HG02798 (cell line): Measurements from ENCODE around the gene THADA.
"Not testable (repeated sequence)": the region's sequence is repeated elsewhere in the genome, so short reads cannot be mapped to it uniquely, and the experiment has no call there.

Experiments used
- ATAC-seq: cut with Tn5 transposase; IDR thresholded peaks from one replicate; pipeline ENCODE4 v1.9.1; 2021; ENCODE audit warnings: mild to moderate bottlenecking; ENCODE audit not compliant: unreplicated experiment, poor library complexity

The THADA gene

DNA sequence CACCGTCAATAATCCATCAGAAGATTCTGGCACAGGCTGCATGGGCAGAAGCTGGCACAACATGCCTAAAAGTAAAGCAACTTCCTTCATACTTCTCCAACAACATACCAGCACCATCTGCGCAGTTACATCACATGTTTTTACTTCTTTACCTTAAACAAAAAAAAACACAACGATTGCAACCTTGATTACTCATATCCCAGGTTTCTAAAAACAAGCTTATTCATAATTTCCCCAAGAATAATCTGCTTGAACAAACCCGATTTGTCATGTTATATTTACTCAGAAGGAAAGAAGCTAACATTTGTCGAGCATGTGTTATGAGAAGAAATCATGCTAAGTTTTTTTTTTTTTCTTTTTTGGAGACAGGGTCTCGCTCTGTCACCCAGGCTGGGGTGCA, 54.7 kb downstream of the THADA start:
- no peak for ATAC-seq

DNA sequence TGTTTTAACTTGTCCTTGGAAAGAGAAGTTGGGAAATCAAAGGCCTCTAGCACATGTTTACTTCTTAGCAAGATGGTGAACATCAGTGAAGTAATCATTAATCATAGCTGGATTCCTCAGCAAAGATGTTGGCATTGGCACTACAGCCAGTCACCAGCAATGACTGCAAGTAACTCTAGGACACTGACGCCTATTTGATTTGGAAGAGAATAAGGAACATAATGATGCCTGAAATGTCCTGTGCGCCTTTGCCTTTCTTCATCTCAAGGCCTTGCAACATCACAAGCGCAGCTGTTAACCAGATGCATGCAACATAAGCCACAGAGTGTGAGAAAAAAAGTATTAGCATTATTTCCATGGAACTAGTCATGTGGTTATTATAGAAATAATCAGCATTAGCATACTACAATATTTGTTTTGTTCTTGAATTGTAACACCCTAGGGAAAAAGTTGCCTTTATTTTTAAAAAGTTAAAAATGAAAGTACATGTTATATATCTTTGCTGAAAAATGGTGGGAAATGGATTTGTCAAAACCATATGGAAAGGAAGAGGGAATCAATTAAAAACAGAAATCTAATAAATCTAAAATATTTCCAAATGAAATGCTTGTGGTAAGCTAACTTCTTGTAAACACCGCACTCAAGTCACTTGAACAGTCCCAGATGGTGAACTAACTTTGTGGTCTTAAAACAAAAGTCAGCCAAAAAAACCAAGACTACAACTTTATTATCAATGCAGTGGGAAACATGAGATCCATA, 55.6 kb downstream of the THADA start:
- no peak for ATAC-seq

DNA sequence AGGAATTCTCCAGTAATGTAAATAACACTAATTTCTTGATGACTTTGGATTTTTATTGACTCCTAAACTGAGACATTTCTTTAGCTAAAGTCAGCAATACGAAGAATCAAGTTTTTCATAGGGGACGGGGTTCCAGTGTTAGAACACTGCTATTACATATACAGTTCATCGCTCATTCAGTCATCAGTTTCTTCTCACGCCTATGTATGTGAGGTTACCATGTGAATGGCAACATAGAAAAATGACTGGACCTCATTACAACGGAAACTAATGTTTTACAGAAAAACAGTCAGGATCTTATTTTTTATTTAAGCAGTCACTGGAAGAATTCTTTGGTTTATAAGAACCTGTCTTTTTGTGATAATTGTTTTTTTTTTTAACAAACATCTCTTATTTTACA, 56.4 kb downstream of the THADA start:
- ATAC-seq = no peak

DNA sequence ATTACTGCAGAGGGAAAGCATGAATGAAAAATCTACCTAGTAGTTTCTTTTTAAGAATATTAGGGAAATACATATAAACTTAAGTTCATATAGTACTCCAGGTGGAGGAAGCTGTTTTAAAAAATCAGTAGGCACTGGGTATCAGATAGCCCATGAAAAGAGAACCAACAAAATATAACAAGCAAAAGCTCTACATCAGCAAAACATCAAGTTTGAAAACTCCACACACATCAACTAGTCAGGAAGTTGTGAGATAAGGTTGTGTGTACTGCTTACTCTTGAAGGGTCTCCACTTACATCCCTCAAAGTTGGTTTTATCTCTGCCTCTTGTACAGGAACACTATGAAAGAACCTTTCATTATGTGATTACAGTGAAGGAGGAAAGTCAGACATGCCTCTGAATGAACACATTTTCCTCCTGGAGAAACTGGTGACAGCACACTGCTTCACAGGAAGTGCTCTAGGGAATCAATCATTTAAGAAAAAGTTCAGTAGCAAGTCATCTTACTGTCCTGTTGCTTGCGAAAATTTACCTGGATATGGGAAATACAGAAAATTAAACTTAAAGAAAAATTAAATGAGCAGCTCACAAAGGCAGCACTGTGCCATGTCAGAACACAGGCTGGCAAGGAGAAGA, 57.7 kb downstream of the THADA start:
- ATAC-seq = no peak

DNA sequence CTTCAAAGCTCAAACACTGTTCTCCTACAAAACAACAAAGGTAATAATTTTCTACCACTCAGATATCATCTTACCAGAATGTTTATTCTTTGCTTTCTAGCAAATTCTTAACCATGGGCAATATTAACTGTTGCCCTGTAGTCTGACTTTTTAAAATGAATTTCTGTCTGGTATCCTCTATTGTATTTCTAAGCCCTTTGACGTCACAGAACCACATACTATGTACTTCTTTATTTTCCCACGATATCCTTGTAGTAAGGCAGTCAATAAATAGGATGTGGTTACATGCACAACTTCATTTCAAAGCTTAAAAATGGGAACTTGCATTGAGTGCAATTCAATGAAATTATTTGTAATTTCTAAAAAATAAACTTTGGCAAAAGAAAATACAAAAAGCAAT, 58.7 kb downstream of the THADA start:
- no peak for ATAC-seq

DNA sequence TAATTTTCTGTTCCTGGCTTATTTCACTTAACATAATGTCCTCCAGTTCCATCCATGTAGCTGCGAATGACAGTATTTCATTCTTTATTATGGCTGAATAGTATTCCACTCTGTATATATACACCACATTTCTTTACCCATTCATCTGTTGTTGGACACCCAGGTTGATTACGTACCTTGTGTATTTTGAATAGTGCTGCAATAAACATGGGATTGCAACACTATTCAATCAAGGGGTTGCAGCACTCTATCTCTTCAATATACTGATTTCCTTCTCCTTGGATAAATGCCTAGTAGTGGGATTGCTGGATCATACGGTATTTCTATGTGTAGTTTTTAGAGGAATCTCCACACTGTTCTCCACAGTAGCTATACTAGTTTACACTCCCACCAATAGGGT, 61.3 kb downstream of the THADA start:
- no peak for ATAC-seq

DNA sequence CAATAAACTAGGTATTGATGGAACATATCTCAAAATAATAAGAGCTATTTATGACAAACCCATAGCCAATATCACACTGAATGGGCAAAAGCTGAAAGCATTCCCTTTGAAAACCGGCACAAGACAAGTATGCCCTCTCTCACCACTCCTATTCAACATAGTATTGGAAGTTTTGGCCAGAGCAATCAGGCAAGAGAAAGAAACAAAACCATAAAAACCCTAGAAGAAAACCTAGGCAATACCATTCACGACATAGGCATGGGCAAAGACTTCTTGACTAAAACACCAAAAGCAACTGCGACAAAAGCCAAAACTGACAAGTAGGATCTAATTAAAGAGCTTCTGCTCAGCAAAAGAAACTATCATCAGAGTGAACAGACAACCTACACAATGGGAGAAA, 63.3 kb downstream of the THADA start:
- ATAC-seq = not testable (repeated sequence)

DNA sequence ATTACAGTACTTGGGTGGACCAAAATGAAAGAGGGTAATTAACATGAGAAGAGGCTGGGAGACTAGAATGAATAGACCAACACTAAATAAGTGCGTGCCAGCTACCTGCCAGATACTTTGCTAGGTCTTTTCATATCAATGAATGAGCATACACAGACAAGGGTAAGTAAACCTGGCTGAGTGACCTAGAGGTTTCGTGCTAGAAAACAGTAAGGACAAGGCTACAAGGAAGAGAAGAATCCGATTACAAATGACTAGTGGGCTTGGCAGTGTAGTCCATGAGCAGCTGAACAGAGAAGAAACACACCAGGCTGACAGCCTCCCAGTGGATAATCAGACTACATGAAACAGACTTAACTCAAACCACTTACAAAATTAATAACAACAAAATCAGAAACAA, 64.6 kb downstream of the THADA start:
- ATAC-seq = no peak

DNA sequence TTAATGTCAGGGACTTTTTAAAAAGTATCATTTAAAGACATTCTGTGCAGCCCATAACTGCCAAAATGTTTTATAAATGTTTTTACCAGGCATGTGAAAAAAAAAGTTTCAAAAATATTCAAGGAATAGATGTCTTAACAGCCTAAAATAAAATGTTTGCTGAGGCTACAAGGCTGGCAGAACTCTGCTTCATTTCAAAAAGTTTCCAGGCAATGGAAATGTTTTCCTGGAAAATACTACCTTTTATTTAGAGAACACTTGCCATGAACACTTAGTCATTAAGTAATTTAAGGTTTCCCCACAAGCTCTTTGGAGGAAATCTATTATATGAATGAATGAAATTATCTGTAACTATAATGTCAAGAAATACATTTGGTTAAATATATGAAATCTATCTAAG, 68.8 kb downstream of the THADA start:
- ATAC-seq = no peak

DNA sequence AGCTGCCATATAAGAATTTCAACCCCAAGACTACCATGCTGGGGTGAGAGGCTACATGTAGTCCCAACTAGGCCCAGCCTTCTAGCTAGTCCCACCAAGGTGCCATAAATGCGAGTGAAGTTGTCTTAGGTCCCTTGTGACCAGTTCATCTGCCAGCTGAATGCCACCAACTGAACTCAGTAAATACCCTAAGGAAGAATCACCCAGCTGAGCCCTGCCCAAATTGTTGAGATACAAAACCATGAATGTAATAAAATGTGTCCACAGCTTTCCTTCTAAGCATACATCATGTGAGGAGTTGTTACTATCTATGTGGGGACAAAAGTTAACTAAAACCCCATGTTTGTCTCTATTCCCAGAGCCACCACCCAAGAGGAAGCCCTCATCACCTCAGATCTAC, 70.3 kb downstream of the THADA start:
- ATAC-seq = no peak

DNA sequence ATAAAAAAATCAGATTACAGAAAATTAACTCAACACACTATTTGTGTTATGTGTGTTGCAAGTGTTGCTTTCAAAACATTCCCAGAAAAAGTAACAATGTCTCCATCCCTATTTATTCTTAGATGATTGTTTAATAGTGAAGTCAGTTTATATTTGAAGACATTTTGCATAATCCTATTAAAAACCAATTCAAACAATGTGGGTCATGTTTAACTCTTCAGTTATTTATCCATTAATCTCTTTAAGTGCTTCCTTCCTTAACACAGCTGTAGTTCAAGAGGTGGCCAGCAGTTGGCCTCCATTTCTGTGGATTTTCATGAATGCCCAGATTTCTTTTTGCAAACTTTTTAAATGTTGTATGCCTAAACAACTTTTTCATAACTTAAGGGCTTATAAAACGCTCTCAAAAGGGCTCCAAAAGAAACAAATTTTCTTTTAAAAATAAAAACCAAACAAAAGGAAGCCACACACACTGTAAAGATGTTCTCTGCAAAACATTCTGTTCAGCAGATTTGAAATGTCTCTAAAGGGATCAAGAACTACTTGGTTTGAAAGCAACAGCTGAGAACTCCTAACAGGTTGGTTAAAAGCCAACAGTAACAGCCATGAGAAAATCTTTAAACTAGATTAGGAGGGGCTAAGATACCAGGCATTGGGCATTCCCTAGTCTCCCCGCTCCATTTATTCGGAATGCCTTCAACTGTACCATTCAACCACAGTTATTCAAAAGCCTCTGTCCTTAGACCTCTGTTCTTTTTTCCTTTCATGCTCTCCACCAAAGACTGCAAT, 71.5 kb downstream of the THADA start:
- ATAC-seq = no peak

DNA sequence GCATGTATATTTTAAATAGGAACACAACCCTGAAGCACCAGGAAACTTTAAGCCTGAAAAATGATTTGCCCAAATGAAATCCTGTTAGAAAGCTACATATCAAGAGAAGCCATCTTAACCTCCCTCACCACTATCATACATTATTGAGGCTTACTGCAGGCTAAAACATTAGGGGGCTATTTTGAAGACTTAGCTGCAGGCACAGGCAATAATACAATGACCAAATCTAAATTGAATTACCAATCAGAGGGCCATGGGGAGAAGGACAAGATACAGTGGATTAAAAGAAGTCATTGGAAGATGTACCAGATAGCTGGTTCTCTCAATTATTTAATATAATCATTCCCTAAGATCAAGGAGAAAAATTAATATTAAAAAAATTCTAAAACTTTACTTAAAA, 73.7 kb downstream of the THADA start:
- no peak for ATAC-seq

DNA sequence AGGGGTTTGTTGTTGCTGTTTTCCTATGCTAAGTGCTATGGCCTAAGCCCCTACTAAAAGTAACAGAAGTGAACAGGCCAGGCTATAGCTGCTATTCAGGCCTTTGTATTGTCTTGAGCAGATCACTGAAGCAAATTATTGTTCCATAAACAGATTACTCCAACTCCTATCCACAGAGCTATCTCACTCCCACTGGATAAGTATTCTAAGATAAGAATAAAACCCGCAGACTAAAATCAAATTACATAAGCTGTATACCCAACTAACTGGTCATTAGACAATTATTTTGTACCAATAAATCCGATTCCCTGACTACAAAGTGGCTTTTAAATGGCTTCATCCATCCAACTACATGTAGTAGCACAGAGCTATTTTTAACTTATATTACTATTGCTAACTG, 74.3 kb downstream of the THADA start:
- ATAC-seq = no peak

DNA sequence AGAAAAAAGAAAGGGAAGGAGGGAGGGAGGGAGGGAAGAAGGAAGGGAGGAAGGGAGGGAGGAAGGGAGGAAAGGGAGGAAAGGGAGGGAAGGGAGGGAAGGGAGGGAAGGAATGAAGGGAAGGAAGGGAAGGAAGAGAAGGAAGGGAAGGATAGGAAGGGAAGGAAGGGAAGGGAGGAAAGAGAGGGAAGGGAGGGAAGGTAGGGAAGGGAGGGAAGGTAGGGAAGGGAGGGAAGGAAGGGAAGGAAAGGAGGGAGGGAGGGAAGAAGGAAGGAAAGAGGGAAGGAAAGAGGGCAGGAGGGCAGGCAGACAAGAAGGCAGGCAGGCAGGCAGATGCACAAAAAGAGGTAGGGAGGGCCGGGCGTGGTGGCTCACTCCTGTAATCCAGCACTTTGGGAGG, 74.9 kb downstream of the THADA start:
- no peak for ATAC-seq

DNA sequence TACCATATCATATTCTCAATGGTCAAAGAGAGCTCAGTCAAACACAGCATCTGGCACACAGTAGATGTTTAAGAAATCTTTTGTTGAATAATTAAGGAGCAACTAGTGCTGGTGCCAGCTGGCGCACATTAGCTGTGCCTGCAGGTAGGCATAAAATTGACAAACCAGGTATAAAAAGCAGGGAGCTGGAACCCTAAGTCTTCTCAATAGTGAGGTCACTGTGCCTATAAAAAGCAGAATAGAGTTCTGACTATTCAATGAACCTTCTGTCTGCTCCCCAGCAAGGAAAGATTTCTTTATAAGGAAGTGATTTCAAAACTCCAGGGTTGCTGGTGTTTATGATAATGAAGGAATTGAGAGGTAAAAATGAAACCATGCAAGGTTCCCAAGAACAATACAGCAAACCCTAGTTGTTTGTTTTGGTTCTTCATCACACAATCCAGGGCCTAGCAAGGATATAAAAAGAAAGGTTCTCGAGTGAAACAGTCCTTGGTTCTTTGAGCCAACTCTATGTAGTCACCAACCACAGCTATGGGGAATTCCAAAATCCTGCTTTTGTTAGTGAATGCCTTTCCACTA, 76.1 kb downstream of the THADA start:
- ATAC-seq = no peak

DNA sequence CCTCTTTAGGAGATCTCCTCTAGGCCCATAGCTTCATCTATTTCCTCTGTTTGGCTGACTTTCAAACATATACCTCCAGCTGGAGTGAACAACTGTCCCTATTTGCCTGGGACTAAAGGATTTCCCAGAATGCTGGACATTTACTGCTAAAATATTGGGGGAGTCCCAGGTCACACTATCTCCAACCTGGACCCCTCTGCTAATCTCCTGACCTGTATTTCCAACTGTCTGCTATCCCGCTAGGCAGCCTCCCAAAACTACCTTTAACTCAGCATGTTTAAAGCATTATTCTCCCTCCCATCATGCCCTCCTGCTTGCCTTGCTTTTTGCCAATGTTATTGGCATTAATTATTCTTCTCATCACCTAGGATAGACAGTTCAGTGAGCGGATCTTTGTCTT, 77.1 kb downstream of the THADA start:
- no peak for ATAC-seq

DNA sequence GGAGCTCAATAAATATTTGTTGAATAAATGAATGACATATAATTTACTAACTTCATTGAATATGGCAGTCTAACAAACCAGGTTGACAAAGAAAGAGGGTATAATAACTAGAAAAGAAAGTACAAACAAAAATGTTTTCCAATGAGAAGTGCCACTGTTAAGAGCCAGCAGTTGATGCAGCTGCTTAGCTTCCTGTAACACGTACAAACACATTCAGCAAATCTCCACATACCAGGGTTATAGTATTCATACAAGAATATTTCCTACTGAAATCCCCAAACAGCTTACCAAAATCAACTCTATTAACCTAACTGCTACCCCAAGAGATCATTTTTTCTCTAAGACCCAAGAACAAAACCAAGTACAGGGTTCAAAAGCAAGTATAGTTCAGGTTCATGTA, 77.7 kb downstream of the THADA start:
- ATAC-seq = no peak

DNA sequence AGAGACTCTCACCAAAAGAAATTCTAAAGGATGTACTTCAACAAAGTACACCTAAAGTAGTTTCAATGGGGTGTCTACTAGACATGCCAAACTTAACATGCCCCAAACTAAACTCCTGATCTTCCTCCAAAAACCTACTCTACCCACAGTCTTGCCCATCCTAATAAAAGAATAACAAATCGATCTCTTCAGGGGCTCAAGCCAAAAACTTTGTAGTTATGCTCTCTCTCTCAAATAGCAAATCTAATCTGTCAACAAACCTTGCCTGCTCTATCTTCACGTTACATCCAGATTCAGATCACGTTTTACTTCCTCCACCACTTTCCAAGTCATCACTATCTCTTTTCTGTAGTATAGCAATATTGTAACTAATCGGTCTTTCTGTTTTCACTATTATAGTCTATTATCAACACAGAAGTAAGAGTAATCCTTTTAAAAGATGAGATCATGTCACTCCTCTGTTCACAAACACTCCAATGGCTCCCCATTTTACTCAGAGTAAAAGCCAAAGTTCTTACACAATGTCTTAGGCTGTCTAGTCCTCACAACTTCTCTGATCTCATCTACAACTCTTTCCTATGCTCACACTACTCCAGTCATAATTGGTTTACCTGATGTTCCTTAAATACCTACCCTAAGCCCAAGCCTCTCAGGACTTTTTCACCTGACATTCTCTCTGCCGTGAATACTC, 79.9 kb downstream of the THADA start:
- no peak for ATAC-seq

DNA sequence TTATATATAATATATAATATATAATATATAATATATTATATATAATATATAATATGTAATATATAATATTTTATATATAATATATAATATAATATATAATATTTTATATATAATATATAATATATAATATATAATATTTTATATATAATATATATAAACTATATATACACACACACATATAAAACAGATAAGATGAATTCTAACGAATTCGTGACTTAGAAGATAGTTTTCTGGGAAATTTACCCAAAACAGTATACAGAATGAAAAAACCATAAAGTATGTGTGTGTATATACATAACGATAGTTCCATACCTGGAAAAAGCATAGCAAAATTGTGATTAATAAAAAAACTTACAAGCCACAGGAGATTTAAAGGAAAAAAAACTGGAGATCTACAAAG, 80.6 kb downstream of the THADA start:
- ATAC-seq = no peak

DNA sequence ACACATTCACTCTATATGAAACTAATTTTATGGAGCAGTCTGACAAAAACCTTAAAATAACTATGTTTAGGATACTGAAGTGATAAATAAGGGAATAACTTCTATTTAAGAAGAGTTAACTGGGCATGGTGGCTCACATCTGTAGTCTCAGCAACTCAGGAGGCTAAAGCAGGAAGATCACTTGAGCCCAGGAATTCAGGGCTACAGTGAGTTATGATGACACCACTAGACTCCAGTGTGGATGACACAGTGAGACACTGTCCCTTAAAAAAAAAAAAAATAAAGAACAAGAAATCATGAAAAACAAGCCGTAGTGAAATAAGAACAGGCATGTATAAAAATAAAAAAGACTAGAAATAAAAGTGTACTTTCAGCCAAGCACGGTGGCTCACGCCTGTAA, 82.0 kb downstream of the THADA start:
- no peak for ATAC-seq

DNA sequence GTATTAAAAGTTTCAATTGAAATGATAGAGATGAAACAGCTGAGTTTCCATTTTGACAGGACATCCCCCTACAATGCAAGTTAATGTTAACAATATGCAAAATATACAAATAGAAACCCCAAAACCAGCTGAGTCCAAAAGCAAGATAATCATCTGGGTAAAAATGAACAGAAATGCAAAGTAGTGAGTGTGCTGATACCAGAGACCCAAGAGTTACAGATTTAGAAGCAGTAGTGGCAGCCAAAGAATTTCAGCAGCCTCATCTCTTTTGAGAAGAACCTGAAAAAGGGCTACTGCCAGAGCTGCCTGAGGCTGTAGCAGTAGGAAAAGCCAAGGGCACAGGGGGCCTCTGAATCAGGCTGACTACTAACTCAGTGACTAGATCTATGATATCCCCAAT, 82.6 kb downstream of the THADA start:
- ATAC-seq = peak; percentile 78
